SH-SY5Y (cell line): ENCODE measurements around the gene KDM3A.

ENCODE experiments used
- GATA2 ChIP-seq: IDR thresholded peaks from 2 replicates; pipeline ENCODE4 v1.6.1; 2011; ENCODE audit warnings: mild to moderate bottlenecking, low read depth, low read length
- GATA3 ChIP-seq: IDR thresholded peaks from 2 replicates; pipeline ENCODE4 v1.6.1; 2011; ENCODE audit warnings: low read depth, mild to moderate bottlenecking, low read length, moderate library complexity

DNA sequence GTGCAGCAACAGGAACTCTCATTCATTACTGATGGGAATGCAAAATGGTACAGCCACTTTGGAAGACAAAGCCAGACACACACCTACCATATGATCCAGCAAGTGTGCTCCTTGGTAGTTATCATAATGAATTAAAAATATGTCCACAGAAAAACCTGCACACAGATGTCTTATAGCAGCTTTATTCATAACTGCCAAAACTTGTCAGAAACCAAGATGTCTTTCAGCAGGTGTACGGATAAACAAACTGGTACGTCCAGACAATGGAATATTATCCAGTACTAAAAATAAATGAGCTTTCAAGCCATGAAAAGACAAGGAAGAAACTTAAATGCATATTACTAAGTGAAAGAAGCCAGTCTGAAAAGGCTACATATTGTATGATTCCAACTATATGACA is 71.7 kb downstream of the KDM3A start:
- no peak for TF ChIP-seq GATA3
- TF ChIP-seq GATA2: no peak
